NCI-H146 treated with DMSO at 0.1 percent for 48 hours (cell line): ENCODE measurements around the gene DAB2IP.

Source experiments
- DNase-seq: peaks from one replicate; lab custom pipeline; 2025; ENCODE audit not compliant: unreplicated experiment; lab: John Stamatoyannopoulos, UW

DAB2IP gene

DNA sequence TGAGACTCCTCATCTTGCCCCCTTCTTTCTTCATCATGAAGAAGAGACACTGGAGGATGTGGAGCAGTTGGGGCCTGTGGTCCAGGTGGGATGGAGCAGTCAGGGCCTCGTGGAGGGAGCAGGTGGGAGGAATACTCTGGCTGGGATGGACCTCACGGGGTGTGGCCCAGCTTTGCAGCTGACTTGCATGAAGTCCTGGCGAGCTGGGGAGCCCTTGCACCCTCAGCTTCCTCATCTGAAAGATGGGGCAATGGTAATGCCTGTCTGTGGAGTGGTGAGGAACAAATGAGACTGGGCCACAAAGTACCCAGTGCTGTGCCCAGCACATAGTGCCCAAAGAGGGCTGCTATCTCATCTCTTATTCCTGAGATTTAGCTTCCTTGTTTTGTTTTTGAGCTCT lies 91.5 kb downstream of the DAB2IP start:
- no peak for DNase-seq

DNA sequence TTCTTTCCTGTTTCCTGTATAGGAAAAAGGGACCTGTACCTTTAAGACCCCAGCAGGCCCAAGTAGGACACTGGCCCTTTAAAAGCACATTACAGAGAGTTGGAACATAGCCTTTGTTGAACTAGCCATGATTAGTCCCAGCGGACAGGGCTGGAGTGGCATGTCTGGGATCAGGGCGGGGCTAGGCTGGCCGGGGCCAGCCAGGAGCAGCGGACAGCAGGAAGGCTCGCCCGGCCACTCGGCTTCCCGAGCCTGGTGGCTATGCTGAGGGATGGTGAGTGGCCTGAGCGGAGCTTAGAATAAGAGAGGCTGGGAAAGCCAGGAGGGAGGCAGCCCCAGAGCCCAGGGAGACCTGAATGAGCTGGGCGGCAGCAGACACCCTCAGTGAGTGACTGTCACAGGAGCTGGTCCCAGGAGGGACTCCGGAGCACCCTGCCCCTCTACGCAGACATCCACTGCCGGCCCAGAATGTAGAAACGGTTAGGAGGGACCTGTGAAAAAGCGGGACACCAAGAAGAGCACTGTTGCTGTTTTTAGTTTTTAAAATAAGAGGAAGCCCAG lies 92.1 kb downstream of the DAB2IP start:
- no peak for DNase-seq

DNA sequence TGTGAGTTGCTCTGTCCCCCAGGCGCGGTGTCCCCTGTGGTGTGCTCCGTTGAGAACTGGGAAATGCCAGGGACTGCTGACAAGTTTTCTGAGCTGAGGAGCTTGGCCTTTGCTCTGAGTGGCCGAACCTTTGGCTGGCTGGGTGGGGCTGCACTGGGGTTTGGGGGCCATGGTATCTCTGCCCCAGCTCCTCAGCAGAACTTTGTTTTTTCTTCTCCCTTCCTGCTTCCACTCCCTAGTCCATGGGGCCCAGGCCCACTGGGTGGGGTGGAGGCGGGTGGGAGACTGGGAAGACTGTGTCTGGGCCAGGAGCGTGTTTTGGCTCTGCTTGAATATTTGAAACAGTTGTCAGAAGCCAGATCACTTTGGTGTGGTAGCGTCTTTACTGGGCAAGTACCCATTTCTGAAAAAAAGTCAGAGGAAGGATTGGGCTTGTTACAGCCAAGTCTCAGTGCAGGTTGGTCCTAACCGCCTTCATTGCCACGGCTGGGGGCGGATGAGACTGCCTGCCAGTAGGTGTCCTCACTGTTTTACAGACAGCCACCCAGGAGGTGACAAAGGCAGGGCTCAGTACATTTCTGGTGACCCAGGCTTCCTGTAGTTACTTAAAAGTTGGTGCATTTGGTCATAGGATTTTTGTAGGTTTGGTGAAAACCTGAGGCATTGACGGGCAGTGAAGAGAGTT lies 92.7 kb downstream of the DAB2IP start:
- no peak for DNase-seq

DNA sequence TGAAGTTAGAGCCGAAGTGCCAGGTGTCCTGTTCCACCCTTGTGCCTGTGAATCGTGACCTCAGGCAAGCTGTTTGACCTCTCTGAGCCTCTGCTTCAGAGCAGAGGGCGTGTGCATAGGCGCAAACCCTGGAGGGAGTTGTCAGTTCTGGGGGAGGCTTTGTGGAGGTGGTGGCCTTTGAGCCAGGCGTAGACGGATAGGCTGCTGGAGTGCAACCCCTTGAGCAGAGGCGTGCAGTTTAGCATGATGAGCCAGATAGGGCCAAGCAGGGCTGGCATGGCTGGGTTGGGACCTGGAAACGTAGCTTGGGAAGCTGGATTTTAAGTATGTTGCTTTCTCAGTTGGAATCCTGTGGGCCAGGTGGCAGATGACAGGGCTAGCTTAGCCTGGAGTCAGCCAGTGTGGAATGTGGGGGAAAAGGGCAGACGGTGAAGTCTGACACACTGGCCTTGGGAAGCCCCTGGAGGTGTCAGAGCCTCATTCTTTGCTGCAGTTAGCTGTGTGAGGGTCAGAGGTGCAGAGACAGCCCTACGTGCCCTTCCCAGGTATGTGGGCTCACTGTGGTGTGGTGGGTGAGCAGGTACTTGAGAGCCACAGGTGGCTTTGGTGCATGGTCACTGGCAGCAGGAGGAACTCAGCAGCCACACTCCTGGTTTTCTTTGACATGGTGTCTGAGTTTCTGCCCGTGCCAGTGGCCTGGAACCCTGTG lies 93.4 kb downstream of the DAB2IP start:
- DNase-seq = no peak

DNA sequence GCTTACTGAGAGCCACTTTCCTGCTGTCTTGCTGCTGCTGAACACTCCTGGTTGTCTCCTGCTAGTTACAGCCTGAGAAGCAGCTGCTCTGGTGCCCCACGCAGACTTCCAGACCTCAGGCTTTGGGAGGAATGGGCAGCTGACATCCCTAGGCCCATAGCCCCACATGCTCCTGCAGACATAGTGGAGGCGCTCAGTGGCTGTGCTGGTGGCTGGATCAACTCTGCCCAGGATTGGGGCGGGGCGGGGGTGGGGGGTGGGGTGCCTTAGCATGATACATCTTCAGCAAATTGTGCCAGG lies 93.9 kb downstream of the DAB2IP start:
- no peak for DNase-seq

DNA sequence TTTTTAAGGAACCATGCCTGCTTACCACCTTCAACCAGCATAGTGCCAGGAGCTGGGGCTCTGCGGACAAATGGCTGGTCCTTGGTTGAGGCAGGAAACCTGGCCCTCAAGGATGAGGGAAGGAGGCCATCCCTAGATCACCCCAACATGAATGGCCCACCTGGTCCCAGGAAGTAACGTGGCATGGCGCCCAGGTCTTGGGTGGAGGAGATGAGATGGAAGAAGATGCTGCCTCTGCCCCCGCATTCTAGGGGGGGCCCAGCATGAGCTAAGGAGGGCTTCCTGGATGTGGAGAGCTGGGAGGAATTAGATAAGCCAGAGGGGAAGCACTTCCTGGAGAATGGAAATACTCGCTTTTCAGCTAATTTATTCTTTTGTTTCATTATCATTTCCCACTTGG lies 95.0 kb downstream of the DAB2IP start:
- no peak for DNase-seq

DNA sequence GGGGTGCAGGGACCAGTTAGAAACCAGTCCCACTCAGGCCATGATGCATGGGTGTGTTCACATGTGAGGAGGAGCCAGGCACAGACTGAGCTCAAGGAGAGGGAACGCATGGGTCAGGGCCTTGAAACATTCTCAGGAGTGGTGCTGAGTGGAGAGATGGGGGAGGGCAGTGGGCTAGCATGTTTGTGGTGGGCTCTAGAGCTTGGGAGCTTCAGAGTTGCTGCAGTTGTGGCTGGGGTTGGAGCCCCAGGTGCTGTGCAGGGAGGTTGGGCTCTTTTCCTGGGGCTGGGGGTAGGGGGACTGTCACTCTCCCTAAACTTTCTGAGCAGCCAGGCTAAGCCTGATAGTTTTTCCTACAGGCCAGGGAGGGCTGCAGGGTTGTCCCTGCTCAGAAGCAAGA lies 95.4 kb downstream of the DAB2IP start:
- no peak for DNase-seq

DNA sequence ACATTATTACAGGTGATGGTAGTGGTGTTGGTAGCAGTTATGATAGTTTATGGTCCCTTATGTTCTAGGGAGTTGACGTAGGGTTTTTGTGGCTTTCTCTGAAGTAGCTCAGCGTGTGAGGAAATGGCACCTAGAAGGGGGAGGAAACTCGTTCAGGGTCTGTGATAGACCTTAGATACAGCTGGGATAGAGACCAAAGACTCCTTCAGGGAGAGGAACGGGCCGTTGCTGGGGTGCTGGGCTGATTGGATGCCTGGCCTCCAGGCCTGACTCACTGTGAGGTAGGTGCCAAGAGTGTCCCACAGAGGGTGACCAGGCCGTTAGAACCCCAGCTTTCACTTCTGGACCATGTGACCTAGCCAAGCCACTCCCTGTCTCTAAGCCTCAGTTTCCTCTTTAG lies 96.6 kb downstream of the DAB2IP start:
- DNase-seq = no peak

DNA sequence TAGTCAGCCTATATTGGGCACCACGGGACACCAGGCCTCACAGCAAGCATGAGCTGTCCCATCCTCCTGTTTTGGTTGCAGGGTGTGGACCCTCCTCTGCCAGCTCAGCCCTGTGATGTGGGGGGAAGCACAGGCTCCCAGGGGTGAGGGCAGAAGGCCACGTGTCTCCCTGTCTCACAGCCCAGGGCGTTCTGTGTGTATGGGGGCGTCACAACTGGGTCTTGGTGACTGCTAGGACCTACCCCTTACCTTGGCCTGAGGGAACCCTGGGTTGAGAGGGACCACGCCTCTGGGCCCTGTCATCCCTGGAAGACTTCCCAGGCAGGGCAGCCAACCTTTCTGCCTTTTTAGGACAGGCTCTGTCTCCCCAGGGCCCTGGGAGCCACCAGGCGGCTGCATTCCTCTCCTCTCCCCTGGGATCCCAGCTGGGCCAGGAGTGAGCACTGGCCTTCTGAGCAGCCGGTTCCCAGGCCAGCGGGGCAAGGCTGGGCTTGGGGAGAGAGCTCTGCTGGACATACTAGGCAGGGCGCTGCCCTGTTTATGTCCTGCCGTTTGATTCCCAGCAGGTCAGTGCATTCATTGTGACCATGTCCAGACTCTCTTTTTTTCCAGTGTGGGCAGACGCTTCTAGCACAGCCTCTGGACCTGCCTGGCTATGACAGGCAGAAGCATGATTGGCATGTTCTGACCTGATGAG lies 97.4 kb downstream of the DAB2IP start:
- no peak for DNase-seq

DNA sequence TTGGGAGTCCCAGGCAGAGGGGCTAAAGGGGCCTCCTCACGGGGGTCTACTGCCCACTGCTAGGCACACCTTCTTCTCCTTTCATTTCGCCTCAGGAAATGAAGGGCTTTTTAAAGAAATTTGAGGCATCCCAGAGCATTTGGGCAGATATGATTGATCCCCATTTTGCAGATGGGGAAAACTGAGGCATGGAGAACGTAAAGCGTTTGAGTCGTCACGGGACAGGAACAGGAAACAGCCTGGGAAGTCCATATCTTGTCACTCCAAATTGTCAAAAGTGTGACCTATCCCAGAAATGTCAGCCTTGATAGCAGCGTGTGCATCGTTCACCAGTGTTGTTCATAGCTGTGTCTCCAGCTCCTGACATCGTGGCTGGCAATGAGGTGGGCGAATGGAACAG lies 98.2 kb downstream of the DAB2IP start:
- DNase-seq = no peak

DNA sequence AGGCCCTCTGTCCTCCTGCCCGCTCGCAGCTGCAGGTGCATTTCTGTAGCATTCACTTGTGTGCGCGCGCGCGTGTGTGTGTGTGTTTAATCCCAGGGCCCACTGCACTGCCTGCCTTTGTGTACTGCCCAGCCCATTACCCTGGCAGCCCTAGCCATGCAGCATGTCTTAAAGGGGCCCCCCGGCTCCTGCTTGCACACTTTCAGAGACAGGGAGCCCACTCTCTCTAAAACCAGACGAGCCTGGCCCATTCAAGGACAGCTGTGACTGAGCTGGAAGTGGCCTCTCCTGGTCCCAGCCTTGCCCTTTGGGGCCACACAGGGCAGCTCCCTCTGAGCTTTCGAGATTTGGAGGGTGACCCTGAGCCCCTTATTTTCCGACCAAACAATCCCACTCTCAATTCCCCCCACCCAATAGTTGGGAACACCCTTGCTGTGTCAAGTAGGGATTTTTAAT lies 98.9 kb downstream of the DAB2IP start:
- no peak for DNase-seq

DNA sequence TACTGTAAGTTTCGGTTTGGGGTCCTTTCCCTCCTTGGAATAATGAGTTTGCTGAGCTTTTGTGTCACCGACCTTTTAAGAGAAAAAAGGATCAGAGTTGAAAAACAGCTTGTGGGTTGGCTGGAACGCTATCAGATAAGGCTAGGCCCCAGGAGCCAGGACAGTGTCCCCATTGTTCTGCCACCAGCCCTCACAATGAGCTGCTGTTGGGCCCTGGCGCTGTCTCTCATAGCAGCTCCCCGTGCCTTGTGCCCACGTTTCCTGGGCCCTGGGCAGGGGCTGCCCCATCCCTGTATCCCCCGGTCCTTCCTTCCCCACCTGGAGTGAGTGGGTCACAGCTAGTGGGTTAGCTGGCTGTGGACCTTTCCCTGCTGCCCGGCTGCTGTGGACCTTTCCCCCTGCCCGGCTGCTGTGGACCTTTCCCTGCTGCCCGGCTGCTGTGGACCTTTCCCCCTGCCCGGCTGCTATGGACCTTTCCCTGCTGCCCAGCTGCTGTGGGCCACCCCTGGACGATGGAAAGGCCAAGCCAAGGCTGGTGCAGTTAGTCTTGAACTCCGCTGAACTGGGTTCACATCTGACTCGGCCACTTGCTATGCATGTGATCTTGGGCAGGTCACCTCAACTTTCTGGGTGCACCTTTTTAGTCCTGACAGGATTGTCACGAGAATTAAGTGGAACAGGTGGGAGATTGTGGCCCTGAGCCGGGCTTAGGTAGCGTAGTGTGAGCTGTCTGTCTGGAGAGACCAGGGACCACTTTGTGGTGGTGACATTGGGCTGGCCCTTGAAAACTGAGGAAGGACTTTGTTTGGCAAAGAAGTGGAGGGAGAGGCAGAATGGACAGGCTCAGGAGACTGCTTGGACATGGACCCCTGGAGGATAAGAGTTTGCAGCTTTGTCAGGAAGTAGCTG lies 99.5 kb downstream of the DAB2IP start:
- DNase-seq = no peak

DNA sequence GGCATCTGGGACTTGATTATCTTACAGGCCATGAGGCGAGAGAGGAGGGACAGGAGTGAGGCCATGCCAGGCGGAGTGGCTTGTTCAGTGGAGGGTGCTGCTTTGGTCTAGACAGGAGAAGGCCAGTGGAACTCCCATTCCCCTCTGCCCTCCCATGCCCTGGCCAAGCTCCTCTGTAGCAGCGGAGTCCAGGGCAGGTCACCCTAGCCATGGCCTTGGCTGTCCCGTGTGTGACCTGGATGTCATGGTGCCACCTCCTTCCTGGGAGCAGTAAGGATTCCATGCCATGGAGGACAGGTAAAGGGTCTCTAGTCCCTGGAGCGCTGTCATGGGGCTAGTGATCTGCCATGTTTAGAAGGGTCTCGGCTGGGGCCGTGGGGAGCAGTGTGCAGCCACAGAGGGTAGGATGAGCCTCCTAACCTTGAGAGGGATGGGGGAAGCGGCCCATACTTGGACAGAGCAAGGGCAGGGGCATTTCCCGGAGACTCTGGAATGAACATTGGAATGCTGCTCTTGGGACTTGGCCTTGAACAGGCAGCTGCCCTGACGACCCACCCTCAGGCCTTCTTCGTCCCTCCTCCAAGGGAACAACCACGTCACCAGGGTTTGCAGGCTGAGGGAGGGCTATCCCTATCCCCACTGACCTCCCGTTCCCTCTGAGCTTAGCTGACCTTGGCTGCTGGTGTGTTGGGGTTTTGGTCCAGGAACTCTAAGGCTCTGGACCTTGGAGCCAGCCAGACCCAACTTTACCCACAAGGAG lies 100.4 kb downstream of the DAB2IP start:
- DNase-seq = no peak

DNA sequence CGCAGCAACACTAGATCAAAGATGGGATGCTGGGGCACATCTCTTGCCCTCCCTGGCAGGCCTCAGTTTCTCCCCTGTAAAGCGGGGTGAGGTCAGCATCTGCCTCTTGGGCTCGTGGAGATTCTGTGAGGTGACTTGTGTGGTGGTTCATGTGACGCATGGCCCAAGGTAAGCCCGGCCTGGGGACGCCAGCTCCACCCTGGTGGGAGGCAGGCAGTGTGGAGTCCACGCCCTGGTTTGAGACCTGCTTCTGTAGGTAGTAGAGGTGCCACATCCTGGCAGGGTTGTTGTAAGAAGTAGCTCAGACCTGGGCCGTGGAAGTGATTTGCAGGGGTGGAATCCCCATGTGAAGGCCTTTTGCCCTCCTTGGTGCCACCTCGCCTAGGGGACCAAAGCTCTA lies 101.5 kb downstream of the DAB2IP start:
- DNase-seq = no peak

DNA sequence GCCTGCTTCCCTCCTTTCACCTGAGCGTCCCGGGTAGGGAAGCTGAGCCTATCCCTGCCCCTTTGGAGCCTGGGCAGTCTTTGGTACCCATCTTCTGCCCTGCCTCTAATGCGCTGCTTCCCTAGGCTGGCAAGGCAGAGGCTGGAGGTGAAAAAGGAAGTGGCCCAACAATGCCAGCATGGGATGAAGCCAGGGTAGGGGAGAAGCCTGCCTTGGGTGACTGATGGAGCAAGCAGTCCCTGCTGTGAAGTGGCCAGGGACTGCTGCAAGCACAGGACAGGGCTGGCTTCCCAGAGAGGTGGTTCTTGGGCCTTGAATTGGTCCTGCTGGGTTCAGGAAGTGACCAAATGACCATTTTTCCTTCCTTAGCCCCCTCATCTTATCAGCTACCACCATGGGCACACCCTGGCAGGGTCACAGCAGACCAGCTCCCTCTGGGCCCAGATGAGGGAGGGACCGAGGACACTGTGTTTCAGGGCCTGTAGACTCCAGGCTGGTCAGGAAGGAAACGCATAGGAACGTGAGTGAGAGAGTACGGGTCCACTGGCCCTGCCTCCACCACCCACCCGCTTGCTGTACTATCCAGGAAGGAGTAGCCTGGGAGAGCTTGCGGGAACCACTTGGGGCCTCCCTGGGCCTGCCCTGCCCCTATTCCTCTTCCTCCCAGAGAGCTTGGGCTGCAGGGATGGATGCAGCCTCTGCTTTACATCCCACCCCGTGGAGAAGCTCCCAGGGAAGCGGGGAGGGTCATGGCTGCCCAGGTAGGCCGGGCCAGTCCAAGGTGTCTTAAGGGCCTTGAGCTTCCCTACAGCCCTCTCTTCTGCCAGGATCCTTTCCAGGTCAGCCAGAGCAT lies 102.6 kb downstream of the DAB2IP start:
- DNase-seq = no peak

DNA sequence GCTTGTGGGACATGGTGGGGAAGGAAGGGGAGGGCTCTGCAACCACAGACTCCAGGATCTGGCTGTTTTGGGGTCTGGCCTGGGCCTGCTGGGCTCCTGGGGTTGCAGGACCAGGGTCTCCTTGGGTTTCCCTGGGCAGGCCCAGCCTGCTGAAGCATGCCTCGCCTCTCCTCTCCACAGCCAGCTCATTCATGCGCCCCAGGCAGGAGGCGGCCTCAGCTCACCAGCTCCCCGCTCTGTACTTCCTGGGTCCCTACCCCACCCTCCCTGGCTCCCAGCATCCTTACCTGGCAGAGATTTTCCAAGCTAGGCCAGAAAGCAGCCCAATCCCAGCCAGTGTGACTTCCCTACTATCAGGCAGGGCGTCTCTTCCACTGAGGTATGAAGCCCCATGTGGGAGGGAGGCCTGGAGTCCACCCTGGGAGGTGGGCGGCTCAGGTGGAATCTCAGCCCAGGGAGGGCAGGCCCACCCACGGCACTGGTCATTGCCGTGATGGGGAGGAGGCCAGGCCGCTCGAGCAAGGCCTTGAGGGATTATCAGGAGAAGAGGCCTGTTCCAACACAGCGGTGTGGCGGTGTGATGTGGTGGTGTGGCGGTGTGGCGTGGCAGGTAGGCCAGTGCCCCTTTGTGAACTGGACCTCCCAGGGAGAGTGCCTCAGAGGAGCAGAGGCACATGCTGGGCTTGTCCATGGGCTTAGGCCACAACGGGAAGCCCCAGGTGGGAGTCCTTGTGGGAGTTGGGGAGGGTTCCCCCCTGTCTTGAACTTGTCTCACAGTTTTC lies 103.4 kb downstream of the DAB2IP start:
- no peak for DNase-seq

DNA sequence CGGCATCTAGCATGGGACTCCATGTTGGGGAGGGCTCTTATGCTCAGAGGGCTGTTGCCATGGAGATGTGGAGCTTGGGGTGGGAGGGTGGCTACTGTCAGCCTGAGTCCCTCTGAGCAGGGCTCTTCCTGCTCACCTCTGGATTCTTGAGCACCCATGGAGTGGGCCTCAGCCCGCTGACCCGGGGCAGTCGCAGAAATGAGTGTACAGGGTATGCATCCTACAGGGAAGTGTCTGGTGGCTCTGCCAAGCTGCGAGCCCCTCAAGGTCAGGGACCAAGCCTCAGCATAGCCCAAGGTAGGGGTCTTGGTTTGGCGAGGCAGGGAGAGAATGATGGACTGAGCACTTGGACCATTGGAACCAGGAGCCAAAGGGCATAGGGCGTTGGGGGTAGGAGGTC lies 104.1 kb downstream of the DAB2IP start:
- no peak for DNase-seq

DNA sequence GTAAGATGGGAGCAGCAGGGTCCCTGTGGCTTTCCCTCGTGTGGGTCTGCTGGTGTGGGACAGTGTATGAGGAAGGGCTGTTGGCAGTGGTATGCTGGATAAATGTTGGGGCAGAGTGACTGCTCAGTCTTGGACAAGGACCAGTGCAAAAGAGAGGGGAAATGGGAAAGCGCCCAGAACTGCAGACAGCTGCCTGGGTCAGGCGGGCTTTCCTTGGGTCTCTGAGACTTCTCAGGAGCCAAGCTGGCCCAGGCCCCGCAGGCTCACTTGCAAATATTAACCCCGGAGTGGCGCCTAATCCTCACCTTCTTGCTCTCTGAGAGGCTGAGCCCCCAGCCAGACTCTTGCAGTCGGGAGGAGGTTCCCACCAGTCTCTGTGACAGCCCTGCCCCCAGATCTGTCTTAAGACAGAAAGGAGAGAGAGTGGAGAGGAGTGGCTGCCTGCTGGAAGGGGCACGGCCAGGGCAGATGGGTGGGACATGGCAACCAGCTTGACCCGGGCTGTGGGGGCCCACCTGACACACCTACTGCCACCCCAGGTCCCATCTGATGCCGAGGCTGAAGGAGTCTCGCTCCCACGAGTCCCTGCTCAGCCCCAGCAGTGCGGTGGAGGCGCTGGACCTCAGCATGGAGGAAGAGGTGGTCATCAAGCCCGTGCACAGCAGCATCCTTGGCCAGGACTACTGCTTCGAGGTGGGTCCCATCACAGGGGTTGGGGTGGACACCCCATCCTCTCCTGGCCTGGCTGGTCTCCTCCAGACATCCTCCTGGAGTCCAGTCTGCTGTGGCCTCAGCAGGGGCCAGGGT lies 105.2 kb downstream of the DAB2IP start:
- DNase-seq = no peak
